OCI-LY1 (cell line): ENCODE measurements around the gene SNRPA1.

ENCODE experiments used
- H2AFZ ChIP-seq: fragments of 200-600 bp; sonication (generic), shearing (Covaris generic); 2 replicates; pipeline ENCODE4 v1.6.0; 2014; ENCODE audit warnings: antibody characterized with exemption, mild to moderate bottlenecking, low read length
- H3F3A ChIP-seq: fragments of 200-600 bp; sonication (generic), shearing (Covaris generic); 2 replicates; pipeline ENCODE4 v1.6.0; 2014; ENCODE audit warnings: mild to moderate bottlenecking, antibody characterized with exemption, low read length, moderate library complexity; ENCODE audit not compliant: insufficient read depth
- H3K27ac ChIP-seq: fragments of 200-600 bp; sonication (generic); 2 replicates; pipeline ENCODE4 v1.5.1; 2014; ENCODE audit warnings: low read length, mixed run types, mild to moderate bottlenecking, low read depth; ENCODE audit not compliant: poor library complexity, severe bottlenecking
- H3K27me3 ChIP-seq: fragments of 200-600 bp; sonication (generic); 2 replicates; pipeline ENCODE4 v1.6.0; 2014; ENCODE audit warnings: antibody characterized with exemption, mild to moderate bottlenecking, low read length, moderate library complexity; ENCODE audit not compliant: insufficient read depth
- H3K36me3 ChIP-seq: fragments of 200-600 bp; sonication (generic); 2 replicates; pipeline ENCODE4 v1.6.1; 2014; ENCODE audit warnings: mild to moderate bottlenecking, antibody characterized with exemption, low read length, moderate library complexity, mixed read lengths; ENCODE audit not compliant: insufficient read depth
- H3K4me1 ChIP-seq: fragments of 200-600 bp; sonication (generic); 2 replicates; pipeline ENCODE4 v1.5.1; 2014; ENCODE audit warnings: mild to moderate bottlenecking, low read length, moderate library complexity; ENCODE audit not compliant: insufficient read depth, severe bottlenecking
- H3K4me2 ChIP-seq: fragments of 200-600 bp; sonication (generic), shearing (Covaris generic); 2 replicates; pipeline ENCODE4 v1.6.1; 2014; ENCODE audit warnings: low read length
- H3K4me3 ChIP-seq: fragments of 200-600 bp; sonication (generic); 2 replicates; pipeline ENCODE4 v1.5.1; 2014; ENCODE audit warnings: low read length, low read depth, mild to moderate bottlenecking, mixed read lengths; ENCODE audit not compliant: poor library complexity, severe bottlenecking
- H3K79me2 ChIP-seq: fragments of 200-600 bp; shearing (Covaris generic); 2 replicates; pipeline ENCODE4 v1.6.1; 2016; ENCODE audit warnings: mixed run types, low read length, mixed read lengths; ENCODE audit not compliant: insufficient read depth
- H3K9ac ChIP-seq: fragments of 200-600 bp; sonication (generic), shearing (Covaris generic); 2 replicates; pipeline ENCODE4 v1.6.1; 2014; ENCODE audit warnings: mild to moderate bottlenecking, low read length, mixed read lengths
- H3K9me2 ChIP-seq: fragments of 200-600 bp; sonication (generic), shearing (Covaris generic); 2 replicates; pipeline ENCODE4 v1.6.1; 2014; ENCODE audit warnings: low read depth, mild to moderate bottlenecking, low read length, mixed read lengths
- H3K9me3 ChIP-seq: fragments of 200-600 bp; shearing (Covaris generic); 2 replicates; pipeline ENCODE4 v1.6.1; 2014; ENCODE audit warnings: low read length, mixed read lengths
- H4K20me1 ChIP-seq: fragments of 200-600 bp; sonication (generic), shearing (Covaris generic); 2 replicates; pipeline ENCODE4 v1.6.0; 2016; ENCODE audit warnings: mild to moderate bottlenecking, low read length; ENCODE audit not compliant: insufficient read depth
- EZH2 ChIP-seq: fragments of 200-600 bp; sonication (generic), shearing (Covaris generic); IDR thresholded peaks from 2 replicates; pipeline ENCODE4 v1.8.0; 2017; ENCODE audit warnings: borderline replicate concordance, mixed run types, mild to moderate bottlenecking, antibody characterized with exemption, low read length, moderate library complexity, mixed read lengths
- TF ChIP-seq, protein P1 (sequence below): fragments of 200-600 bp; sonication (generic), shearing (Covaris generic); IDR thresholded peaks from 2 replicates; pipeline ENCODE4 v1.5.1; 2017; ENCODE audit warnings: mild to moderate bottlenecking, antibody characterized with exemption, low read length, moderate library complexity, mixed read lengths

Gene SNRPA1

DNA sequence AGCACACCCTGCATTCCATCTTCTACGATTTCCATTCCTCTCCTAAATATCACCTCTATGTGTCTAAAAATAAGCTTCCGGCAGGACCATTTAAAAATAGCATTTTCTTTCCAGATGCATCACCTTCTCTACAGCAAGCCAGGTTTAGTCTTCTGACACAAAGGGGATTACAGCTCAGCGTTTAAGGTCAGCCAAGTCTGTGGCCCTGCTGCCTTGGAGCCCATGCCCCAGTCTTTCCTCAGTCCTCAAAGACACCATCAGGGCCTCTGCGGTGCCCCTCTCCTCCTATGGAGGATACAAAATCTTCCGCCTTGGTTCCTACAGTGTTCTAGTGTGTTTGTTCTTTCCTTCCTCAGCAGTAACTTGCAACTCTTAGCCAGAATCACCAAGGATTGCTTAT lies 21.5 kb downstream of the SNRPA1 start:
- peaks cover 19% of the 10 kb centered on the region for H3K4me1 ChIP-seq
- no peaks in the 10 kb centered on the region for H3K9me3 ChIP-seq
- H3K27ac ChIP-seq, result no peak overlapping the region
- no peak overlapping the region for H3K4me2 ChIP-seq
- no peak for TF ChIP-seq EZH2
- TF ChIP-seq, protein P1, sequence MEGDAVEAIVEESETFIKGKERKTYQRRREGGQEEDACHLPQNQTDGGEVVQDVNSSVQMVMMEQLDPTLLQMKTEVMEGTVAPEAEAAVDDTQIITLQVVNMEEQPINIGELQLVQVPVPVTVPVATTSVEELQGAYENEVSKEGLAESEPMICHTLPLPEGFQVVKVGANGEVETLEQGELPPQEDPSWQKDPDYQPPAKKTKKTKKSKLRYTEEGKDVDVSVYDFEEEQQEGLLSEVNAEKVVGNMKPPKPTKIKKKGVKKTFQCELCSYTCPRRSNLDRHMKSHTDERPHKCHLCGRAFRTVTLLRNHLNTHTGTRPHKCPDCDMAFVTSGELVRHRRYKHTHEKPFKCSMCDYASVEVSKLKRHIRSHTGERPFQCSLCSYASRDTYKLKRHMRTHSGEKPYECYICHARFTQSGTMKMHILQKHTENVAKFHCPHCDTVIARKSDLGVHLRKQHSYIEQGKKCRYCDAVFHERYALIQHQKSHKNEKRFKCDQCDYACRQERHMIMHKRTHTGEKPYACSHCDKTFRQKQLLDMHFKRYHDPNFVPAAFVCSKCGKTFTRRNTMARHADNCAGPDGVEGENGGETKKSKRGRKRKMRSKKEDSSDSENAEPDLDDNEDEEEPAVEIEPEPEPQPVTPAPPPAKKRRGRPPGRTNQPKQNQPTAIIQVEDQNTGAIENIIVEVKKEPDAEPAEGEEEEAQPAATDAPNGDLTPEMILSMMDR, result no peak
- no peaks in the 10 kb centered on the region for H4K20me1 ChIP-seq
- no peak overlapping the region for H3K9ac ChIP-seq
- H3K27me3 ChIP-seq, result no peaks in the 10 kb centered on the region
- no peak overlapping the region for H3K4me3 ChIP-seq
- no peaks in the 10 kb centered on the region for H3F3A ChIP-seq
- H3K79me2 ChIP-seq, result peaks cover 8% of the 10 kb centered on the region; the same call in 1 of the 2 replicates
- no peaks in the 10 kb centered on the region for H3K9me2 ChIP-seq
- H3K36me3 ChIP-seq, result peaks cover 61% of the 10 kb centered on the region
- no peak overlapping the region for H2AFZ ChIP-seq

DNA sequence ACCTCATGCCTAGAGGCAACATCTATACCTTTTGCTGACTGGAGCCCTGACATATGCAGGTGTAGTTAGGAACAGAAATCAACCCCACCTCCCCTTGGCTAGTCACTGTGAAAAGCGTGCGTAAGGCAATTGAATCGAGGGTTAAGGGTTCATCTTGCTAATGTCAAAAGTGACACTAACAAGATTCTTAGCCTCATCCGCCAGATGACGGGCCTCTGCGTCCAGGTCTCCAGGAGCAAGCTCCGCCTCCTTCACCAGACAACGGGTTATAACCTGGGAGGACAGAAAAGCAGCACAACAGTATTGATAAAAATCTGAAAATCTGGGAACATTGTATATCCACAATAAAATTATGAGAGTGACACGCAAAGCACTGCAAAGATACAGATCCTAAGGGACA lies 22.5 kb downstream of the SNRPA1 start:
- no peak overlapping the region for H3K27ac ChIP-seq
- H4K20me1 ChIP-seq, result no peaks in the 10 kb centered on the region
- no peaks in the 10 kb centered on the region for H3K9me3 ChIP-seq
- H3K4me3 ChIP-seq, result no peak overlapping the region
- no peak overlapping the region for H3K4me2 ChIP-seq
- no peaks in the 10 kb centered on the region for H3K9me2 ChIP-seq
- peaks cover 15% of the 10 kb centered on the region for H3K4me1 ChIP-seq
- no peak overlapping the region for H2AFZ ChIP-seq
- H3F3A ChIP-seq, result no peaks in the 10 kb centered on the region
- H3K9ac ChIP-seq, result no peak overlapping the region
- H3K79me2 ChIP-seq, result peaks cover 8% of the 10 kb centered on the region; the same call in 1 of the 2 replicates
- no peaks in the 10 kb centered on the region for H3K27me3 ChIP-seq
- H3K36me3 ChIP-seq, result peaks cover 61% of the 10 kb centered on the region
- TF ChIP-seq EZH2, result no peak
- TF ChIP-seq, protein P1, result no peak

DNA sequence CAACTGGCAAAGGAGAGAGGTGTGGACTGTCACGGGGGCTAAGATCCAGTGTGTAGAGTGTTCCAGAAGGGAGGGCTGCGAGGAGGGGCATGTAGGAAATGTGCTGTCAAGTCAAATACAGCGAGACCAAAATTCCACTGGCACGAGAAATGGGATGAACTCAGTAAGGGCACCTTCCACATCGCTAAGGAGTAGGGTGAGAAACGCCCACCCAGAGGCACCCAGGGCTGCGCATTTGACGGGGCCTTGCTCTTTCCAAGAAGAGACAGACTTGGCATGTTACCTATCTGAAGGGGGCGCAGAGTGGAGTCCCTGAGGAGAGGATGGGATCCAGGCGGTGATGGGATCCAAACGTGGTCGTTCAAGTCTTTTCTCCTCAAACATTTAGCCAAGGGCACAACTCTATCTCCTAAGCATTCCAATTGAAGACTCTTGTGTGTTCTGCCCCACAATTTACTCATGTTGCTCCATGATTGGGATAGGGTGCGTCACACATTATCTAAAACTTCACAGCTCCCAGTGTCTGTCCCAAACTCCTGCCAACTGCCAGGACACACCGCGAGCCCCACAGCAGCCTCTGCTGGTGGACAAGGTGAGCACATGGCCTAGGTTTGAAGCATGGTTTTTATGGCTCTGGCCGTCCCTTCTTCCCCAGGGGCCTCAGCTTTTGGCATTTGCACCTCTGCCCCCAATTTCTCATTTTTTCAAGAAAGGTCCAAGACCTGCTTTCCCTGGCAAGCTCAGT lies 25.4 kb downstream of the SNRPA1 start:
- Histone ChIP-seq H3K4me3 (no peak overlapping the region), H3K4me1 (no peaks in the 10 kb centered on the region), H3K9ac (no peak overlapping the region), H3K27ac (no peak overlapping the region), H3K9me3 (no peaks in the 10 kb centered on the region), H3K36me3 (peaks cover 47% of the 10 kb centered on the region), H3K79me2 (no peaks in the 10 kb centered on the region), H3K4me2 (no peak overlapping the region), H4K20me1 (no peaks in the 10 kb centered on the region), H3K27me3 (no peaks in the 10 kb centered on the region), H3F3A (no peaks in the 10 kb centered on the region), H2AFZ (no peak overlapping the region), H3K9me2 (no peaks in the 10 kb centered on the region)
- TF ChIP-seq, protein P1, result peak; percentile 26; the same call in 1 of the 2 replicates
- no peak for TF ChIP-seq EZH2
